MM.1S (cell line): Measurements from ENCODE around the gene ARID4B.

Experiments used
- DNase-seq: peaks from one replicate; pipeline ENCODE4 v3.0.0-alpha.2; 2015
- H2AFZ ChIP-seq: fragments of 300-600 bp; sonication (generic); 2 replicates; pipeline ENCODE4 v1.6.0; 2016; ENCODE audit warnings: antibody characterized with exemption, low read length
- H3F3A ChIP-seq: fragments of 300-600 bp; sonication (generic); 2 replicates; pipeline ENCODE4 v1.6.1; 2016; ENCODE audit warnings: mild to moderate bottlenecking, antibody characterized with exemption, low read length, moderate library complexity, mixed read lengths; ENCODE audit not compliant: insufficient read depth
- H3K27ac ChIP-seq: fragments of 300-600 bp; sonication (generic); 2 replicates; pipeline ENCODE4 v1.5.1; 2016; ENCODE audit warnings: mild to moderate bottlenecking, low read length
- H3K27me3 ChIP-seq: fragments of 300-600 bp; sonication (generic); replicated peaks from 2 replicates; pipeline ENCODE4 v1.6.0; 2016; ENCODE audit warnings: low read length; ENCODE audit not compliant: insufficient read depth
- H3K36me3 ChIP-seq: fragments of 300-600 bp; sonication (generic); replicated peaks from 2 replicates; pipeline ENCODE4 v1.6.1; 2016; ENCODE audit warnings: mild to moderate bottlenecking, low read length, mixed read lengths; ENCODE audit not compliant: insufficient read depth
- H3K4me1 ChIP-seq: fragments of 300-600 bp; sonication (generic); 2 replicates; pipeline ENCODE4 v1.6.1; 2016; ENCODE audit warnings: low read length, mixed read lengths
- H3K4me2 ChIP-seq: fragments of 300-600 bp; sonication (generic); 2 replicates; pipeline ENCODE4 v1.6.0; 2016; ENCODE audit warnings: low read depth, low read length
- H3K4me3 ChIP-seq: fragments of 300-600 bp; sonication (generic); 2 replicates; pipeline ENCODE4 v1.5.1; 2016; ENCODE audit warnings: low read length, mixed read lengths
- H3K79me2 ChIP-seq: fragments of 300-600 bp; sonication (generic); 2 replicates; pipeline ENCODE4 v1.6.1; 2016; ENCODE audit warnings: mixed run types, low read length, mixed read lengths
- H3K9ac ChIP-seq: fragments of 300-600 bp; sonication (generic); 2 replicates; pipeline ENCODE4 v1.6.1; 2016; ENCODE audit warnings: low read length, mixed read lengths
- H3K9me2 ChIP-seq: fragments of 300-600 bp; sonication (generic); replicated peaks from 2 replicates; pipeline ENCODE4 v1.6.1; 2016; ENCODE audit warnings: mild to moderate bottlenecking, low read length, mixed read lengths; ENCODE audit not compliant: insufficient read depth
- H3K9me3 ChIP-seq: fragments of 300-600 bp; sonication (generic); replicated peaks from 2 replicates; pipeline ENCODE4 v1.6.1; 2016; ENCODE audit warnings: mild to moderate bottlenecking, low read length, mixed read lengths; ENCODE audit not compliant: insufficient read depth
- H4K20me1 ChIP-seq: fragments of 300-600 bp; sonication (generic); 2 replicates; pipeline ENCODE4 v1.6.1; 2016; ENCODE audit warnings: mild to moderate bottlenecking, low read length, moderate library complexity, mixed read lengths; ENCODE audit not compliant: insufficient read depth
- CTCF ChIP-seq: fragments of 300-600 bp; sonication (generic); IDR thresholded peaks from 2 replicates; pipeline ENCODE4 v1.5.1; 2016; ENCODE audit warnings: antibody characterized with exemption, low read length, mixed read lengths
- EZH2 ChIP-seq: fragments of 300-600 bp; sonication (generic); optimal IDR thresholded peaks from 2 replicates; pipeline ENCODE3; 2017; ENCODE audit warnings: low read depth, mild to moderate bottlenecking, antibody characterized with exemption, low read length, mixed read lengths
- EZH2phosphoT487 ChIP-seq: fragments of 300-600 bp; sonication (generic); IDR thresholded peaks from 2 replicates; pipeline ENCODE4 v1.6.1; 2018; ENCODE audit warnings: antibody characterized with exemption, low read length

ARID4B gene

GRCh38 chr1:235342039-235342438 lies 14.1 kb upstream of the ARID4B start:
- no peak for DNase-seq
- Histone ChIP-seq H3K27ac (no peak overlapping the region), H3K9me2 (no peaks in the 10 kb centered on the region), H3K4me2 (no peak overlapping the region), H4K20me1 (no peaks in the 10 kb centered on the region), H3K36me3 (no peaks in the 10 kb centered on the region), H2AFZ (no peak overlapping the region), H3K79me2 (no peaks in the 10 kb centered on the region), H3K9ac (no peak overlapping the region), H3K27me3 (no peaks in the 10 kb centered on the region), H3K9me3 (no peaks in the 10 kb centered on the region), H3F3A (no peaks in the 10 kb centered on the region), H3K4me1 (peaks cover 1% of the 10 kb centered on the region; the same call in 1 of the 2 replicates), H3K4me3 (no peak overlapping the region)
- TF ChIP-seq EZH2 (no peak), EZH2phosphoT487 (no peak), CTCF (no peak)

- Histone ChIP-seq H3K9ac (no peak overlapping the region), H3K4me2 (no peak overlapping the region), H3K9me3 (no peaks in the 10 kb centered on the region), H3K36me3 (no peaks in the 10 kb centered on the region), H3F3A (no peaks in the 10 kb centered on the region), H3K27ac (no peak overlapping the region), H3K27me3 (no peaks in the 10 kb centered on the region), H4K20me1 (no peaks in the 10 kb centered on the region), H2AFZ (no peak overlapping the region), H3K4me1 (peaks cover 6% of the 10 kb centered on the region; the same call in 1 of the 2 replicates), H3K79me2 (no peaks in the 10 kb centered on the region), H3K4me3 (no peak overlapping the region), H3K9me2 (no peaks in the 10 kb centered on the region)
- DNase-seq: no peak
- TF ChIP-seq CTCF (no peak), EZH2phosphoT487 (no peak), EZH2 (no peak)
Observed at GRCh38 chr1:235341334-235341733, 13.4 kb upstream of the ARID4B start.

GRCh38 chr1:235339746-235340145 lies 11.8 kb upstream of the ARID4B start:
- Histone ChIP-seq H3K9ac (no peak overlapping the region), H3K4me2 (no peak overlapping the region), H3K27me3 (no peaks in the 10 kb centered on the region), H3K9me2 (no peaks in the 10 kb centered on the region), H2AFZ (no peak overlapping the region), H3K4me3 (no peak overlapping the region), H3K4me1 (peaks cover 6% of the 10 kb centered on the region; the same call in 1 of the 2 replicates), H3K9me3 (no peaks in the 10 kb centered on the region), H3K36me3 (no peaks in the 10 kb centered on the region), H3F3A (no peaks in the 10 kb centered on the region), H3K27ac (no peak overlapping the region), H4K20me1 (no peaks in the 10 kb centered on the region), H3K79me2 (no peaks in the 10 kb centered on the region)
- TF ChIP-seq EZH2phosphoT487 (no peak), EZH2 (no peak)
- DNase-seq: no peak

GRCh38 chr1:235336903-235337302 lies 8.9 kb upstream of the ARID4B start:
- H3K4me2 ChIP-seq: 0 out of 2 replicates have a peak overlapping the region, but pooled peaks have one; percentile 8
- H3K9ac ChIP-seq: no peak overlapping the region
- peaks cover 6% of the 10 kb centered on the region; the same call in 1 of the 2 replicates for H3K4me1 ChIP-seq
- H4K20me1 ChIP-seq: no peaks in the 10 kb centered on the region
- H3K27ac ChIP-seq: no peak overlapping the region
- peaks cover 17% of the 10 kb centered on the region for H3K79me2 ChIP-seq
- H3F3A ChIP-seq: no peaks in the 10 kb centered on the region
- TF ChIP-seq EZH2phosphoT487: no peak
- no peak for TF ChIP-seq CTCF
- no peak for TF ChIP-seq EZH2
- no peak overlapping the region for H2AFZ ChIP-seq
- H3K9me2 ChIP-seq: no peaks in the 10 kb centered on the region
- peak; percentile 64 for DNase-seq
- H3K9me3 ChIP-seq: no peaks in the 10 kb centered on the region
- no peaks in the 10 kb centered on the region for H3K36me3 ChIP-seq
- H3K4me3 ChIP-seq: no peak overlapping the region
- H3K27me3 ChIP-seq: no peaks in the 10 kb centered on the region
